ENCODE measurements around the gene EXOC2.

- TF ChIP-seq TAF1 (IDR thresholded peaks at IDR 0.05; ENCODE audit: borderline replicate concordance, insufficient read depth, low read length) (no peak), REST (IDR thresholded peaks at IDR 0.05; ENCODE audit: insufficient read depth in 1 of 2, low read depth in 2 of 2, low read length in 2 of 2) (no peak), SIN3A (IDR thresholded peaks at IDR 0.05; ENCODE audit: borderline replicate concordance, insufficient read depth, low read length) (no peak), POLR2AphosphoS5 (IDR thresholded peaks at IDR 0.05; ENCODE audit: low read depth, low read length) (no peak)
Observed at GRCh38 chr6:456887-457286, 236.1 kb downstream of the EXOC2 start.
